ENCODE data around the gene CRMP1. TPM values are rescaled to one million over a fixed set of nuclear protein-coding genes. Genes with fewer than 3 reads are reported as not detected.

CRMP1 gene
- total RNA-seq, 2 donors from 2014 or later = 1.8 TPM; not detected in 1

GRCh38 chr4:5881340-5881739 is 11.5 kb downstream of the CRMP1 start:
- H3K4me3 ChIP-seq = no peak overlapping the region
- H3K9me3 ChIP-seq = no peaks in the 10 kb centered on the region
- no peak for DNase-seq (ENCODE audit: low spot score)
- no peaks in the 10 kb centered on the region for H3K27me3 ChIP-seq (replicated peaks; ENCODE audit: insufficient read depth)
- H3K27ac ChIP-seq = no peak overlapping the region
- ATAC-seq (ENCODE audit: insufficient number of reproducible peaks, low FRiP score, low read depth) = no peak
- H3K4me1 ChIP-seq (ENCODE audit: control insufficient read depth in 1 of 2, low read depth in 2 of 2) = no peaks in the 10 kb centered on the region
- no peak for TF ChIP-seq CTCF (IDR thresholded peaks at IDR 0.05)
- no peaks in the 10 kb centered on the region for H3K36me3 ChIP-seq

DNA sequence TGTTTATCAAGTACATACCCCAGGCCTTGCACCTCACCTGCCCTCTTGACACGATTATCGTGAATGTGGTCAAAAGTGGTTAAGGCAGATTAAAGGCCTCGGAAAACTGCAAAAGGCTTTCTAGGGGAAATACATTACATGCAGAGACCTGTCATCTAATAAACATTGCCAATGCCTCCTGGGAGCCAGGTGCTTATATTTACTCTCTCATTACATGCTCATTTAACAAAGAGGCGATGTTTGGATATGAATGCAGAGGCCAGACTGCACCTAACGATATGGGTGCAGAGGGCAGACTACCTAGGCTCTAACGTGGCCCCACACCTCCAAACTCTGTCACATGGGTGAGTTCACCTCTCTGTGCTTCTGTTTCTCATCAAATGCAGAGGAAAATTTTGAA is 14.5 kb downstream of the CRMP1 start:
- DNase-seq (ENCODE audit: low spot score) = no peak
- no peaks in the 10 kb centered on the region for H3K27me3 ChIP-seq (replicated peaks; ENCODE audit: insufficient read depth)
- no peaks in the 10 kb centered on the region for H3K36me3 ChIP-seq

DNA sequence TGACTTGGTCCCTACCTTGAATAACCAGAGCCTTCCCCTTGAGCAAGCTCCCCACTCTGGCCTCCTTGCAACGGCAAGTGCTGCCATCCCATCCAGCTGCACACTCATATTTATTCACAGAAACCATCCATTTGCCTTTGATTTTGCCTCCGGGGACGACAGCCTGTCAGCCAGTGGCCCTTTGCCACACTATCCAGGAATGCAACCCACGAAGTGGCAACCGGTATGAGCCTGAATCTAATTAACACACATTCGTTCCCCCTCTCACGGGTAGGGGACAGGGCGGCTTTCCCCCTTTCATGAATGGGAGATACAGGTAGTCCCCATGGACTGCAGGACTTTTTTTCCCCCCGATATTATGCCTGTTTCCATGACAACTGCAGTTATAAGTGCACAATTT is 15.5 kb downstream of the CRMP1 start:
- DNase-seq (ENCODE audit: low spot score) (no peak), ATAC-seq (ENCODE audit: insufficient number of reproducible peaks, low FRiP score, low read depth) (no peak)
- Histone ChIP-seq H3K9me3 (no peaks in the 10 kb centered on the region), H3K4me1 (ENCODE audit: control insufficient read depth in 1 of 2, low read depth in 2 of 2) (no peaks in the 10 kb centered on the region), H3K27me3 (replicated peaks; ENCODE audit: insufficient read depth) (no peaks in the 10 kb centered on the region), H3K36me3 (no peaks in the 10 kb centered on the region), H3K27ac (no peak overlapping the region), H3K4me3 (no peak overlapping the region)
- TF ChIP-seq CTCF (IDR thresholded peaks at IDR 0.05) = no peak

More for the DNA sequence above, 14.5 kb downstream of the CRMP1 start:
- Histone ChIP-seq H3K4me1 (ENCODE audit: control insufficient read depth in 1 of 2, low read depth in 2 of 2) (no peaks in the 10 kb centered on the region), H3K4me3 (no peak overlapping the region), H3K27ac (no peak overlapping the region), H3K9me3 (no peaks in the 10 kb centered on the region)
- no peak for ATAC-seq (ENCODE audit: insufficient number of reproducible peaks, low FRiP score, low read depth)
- TF ChIP-seq CTCF (IDR thresholded peaks at IDR 0.05) = no peak

DNA sequence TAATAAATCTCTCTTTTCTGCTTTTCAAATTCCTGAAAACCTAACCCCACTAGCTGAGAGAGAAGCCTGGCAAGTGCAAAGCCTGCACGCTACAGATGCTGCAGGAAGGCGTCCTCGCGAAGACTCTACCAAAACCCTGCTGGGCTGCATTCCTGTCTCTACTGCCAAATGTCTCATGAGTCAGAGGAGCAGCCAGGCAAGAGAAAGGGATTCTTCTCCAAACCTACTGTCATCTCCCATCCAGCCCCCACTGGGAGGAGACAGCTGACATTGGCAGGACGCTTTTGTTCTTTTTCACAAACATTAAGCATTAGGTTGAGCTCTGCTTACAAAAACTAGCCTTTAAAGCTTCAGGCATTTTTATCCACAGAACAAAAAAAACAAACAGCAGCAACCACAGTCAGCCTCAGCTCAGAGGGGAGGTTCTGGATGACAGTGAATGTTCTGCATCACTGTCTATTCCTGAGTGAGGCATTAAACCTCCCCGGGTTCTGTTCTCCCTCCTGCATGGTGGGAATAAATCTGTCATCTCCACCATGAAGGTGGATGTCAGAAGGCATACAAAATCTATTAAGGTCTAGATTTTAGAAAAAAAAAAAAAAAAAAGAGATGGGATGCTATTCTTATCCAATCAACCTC is 18.0 kb downstream of the CRMP1 start:
- ATAC-seq (ENCODE audit: insufficient number of reproducible peaks, low FRiP score, low read depth) = no peak
- no peak overlapping the region for H3K4me3 ChIP-seq
- H3K27ac ChIP-seq = no peak overlapping the region
- H3K4me1 ChIP-seq (ENCODE audit: control insufficient read depth in 1 of 2, low read depth in 2 of 2) = no peaks in the 10 kb centered on the region
- DNase-seq (ENCODE audit: low spot score) = no peak
- H3K9me3 ChIP-seq = no peaks in the 10 kb centered on the region
- TF ChIP-seq CTCF (IDR thresholded peaks at IDR 0.05) = no peak
- no peaks in the 10 kb centered on the region for H3K36me3 ChIP-seq
- no peaks in the 10 kb centered on the region for H3K27me3 ChIP-seq (replicated peaks; ENCODE audit: insufficient read depth)

DNA sequence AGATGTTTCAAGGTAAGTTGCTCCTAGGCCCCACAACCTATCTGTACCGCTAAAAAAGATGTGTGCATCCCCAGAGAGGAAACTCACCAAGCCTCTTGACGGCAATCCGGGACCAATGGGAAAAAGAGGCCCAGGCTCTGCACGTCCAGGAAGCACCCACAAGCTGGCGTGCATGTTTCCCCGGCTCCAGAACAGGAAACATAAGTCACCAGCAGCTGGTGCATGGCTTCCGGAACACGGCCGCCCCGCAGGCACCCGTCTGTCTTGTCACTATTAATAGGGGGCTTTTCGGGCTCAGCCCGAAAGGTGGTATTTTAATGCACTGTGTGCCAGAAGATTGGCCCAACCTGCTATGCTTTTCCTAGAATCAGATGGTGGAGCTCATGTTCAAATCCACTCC is 22.2 kb downstream of the CRMP1 start:
- Histone ChIP-seq H3K36me3 (no peaks in the 10 kb centered on the region), H3K27me3 (replicated peaks; ENCODE audit: insufficient read depth) (no peaks in the 10 kb centered on the region), H3K27ac (no peak overlapping the region), H3K9me3 (no peaks in the 10 kb centered on the region), H3K4me3 (no peak overlapping the region), H3K4me1 (ENCODE audit: control insufficient read depth in 1 of 2, low read depth in 2 of 2) (no peaks in the 10 kb centered on the region)
- TF ChIP-seq CTCF (IDR thresholded peaks at IDR 0.05) = no peak
- no peak for ATAC-seq (ENCODE audit: insufficient number of reproducible peaks, low FRiP score, low read depth)
- no peak for DNase-seq (ENCODE audit: low spot score)

Measured in thoracic aorta (tissue), 2 donors.